Skeletal muscle satellite cell (primary cell): ENCODE data around the gene AAMP.
A peak's percentile ranks its signal among the peaks of the same experiment; 100 is the strongest.

Experiments used
- H3K27me3 ChIP-seq: 2 replicates; pipeline ENCODE4 v1.7.0; 2013; ENCODE audit warnings: low read length; ENCODE audit not compliant: control insufficient read depth, insufficient read depth
- H3K36me3 ChIP-seq: 2 replicates; pipeline ENCODE4 v1.7.0; 2013; ENCODE audit warnings: mild to moderate bottlenecking, control low read depth, low read length; ENCODE audit not compliant: insufficient read depth
- H3K4me1 ChIP-seq: 2 replicates; pipeline ENCODE4 v1.7.0; 2013; ENCODE audit warnings: low read length; ENCODE audit not compliant: control insufficient read depth, insufficient read depth
- H3K4me2 ChIP-seq: 2 replicates; pipeline ENCODE4 v1.7.0; 2013; ENCODE audit warnings: mild to moderate bottlenecking, low read length
- H3K4me3 ChIP-seq: 2 replicates; pipeline ENCODE4 v1.7.0; 2013; ENCODE audit warnings: low read length
- H3K9ac ChIP-seq: 2 replicates; pipeline ENCODE4 v1.7.0; 2013; ENCODE audit warnings: mild to moderate bottlenecking, low read depth, low read length, moderate library complexity
- H3K9me3 ChIP-seq: replicated peaks from 2 replicates; pipeline ENCODE4 v1.7.0; 2013; ENCODE audit warnings: mild to moderate bottlenecking, control low read depth, low read length

Gene AAMP

DNA sequence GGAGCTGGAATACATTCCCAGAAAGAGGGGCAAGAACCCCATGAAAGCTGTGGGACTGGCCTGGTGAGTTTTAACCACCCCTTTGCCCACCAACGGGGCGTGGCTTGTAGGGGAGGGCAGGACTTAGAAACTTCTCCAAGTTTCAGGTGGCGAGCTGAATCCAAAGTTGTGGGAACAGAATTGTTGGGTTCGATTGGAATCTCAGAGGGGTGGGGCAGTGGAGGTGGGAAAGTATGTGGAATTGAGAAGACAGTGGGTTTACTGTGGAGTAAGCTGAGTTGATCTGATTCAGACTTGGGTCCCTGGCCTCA, 1.5 kb upstream of the AAMP start:
- no peaks in the 10 kb centered on the region for H3K27me3 ChIP-seq
- peak overlapping the region; percentile 87 for H3K9ac ChIP-seq
- peak overlapping the region; percentile 91 for H3K4me3 ChIP-seq
- peak overlapping the region; percentile 86 for H3K4me2 ChIP-seq
- H3K4me1 ChIP-seq: peaks cover 27% of the 10 kb centered on the region
- no peaks in the 10 kb centered on the region for H3K9me3 ChIP-seq
- peaks cover 43% of the 10 kb centered on the region for H3K36me3 ChIP-seq

DNA sequence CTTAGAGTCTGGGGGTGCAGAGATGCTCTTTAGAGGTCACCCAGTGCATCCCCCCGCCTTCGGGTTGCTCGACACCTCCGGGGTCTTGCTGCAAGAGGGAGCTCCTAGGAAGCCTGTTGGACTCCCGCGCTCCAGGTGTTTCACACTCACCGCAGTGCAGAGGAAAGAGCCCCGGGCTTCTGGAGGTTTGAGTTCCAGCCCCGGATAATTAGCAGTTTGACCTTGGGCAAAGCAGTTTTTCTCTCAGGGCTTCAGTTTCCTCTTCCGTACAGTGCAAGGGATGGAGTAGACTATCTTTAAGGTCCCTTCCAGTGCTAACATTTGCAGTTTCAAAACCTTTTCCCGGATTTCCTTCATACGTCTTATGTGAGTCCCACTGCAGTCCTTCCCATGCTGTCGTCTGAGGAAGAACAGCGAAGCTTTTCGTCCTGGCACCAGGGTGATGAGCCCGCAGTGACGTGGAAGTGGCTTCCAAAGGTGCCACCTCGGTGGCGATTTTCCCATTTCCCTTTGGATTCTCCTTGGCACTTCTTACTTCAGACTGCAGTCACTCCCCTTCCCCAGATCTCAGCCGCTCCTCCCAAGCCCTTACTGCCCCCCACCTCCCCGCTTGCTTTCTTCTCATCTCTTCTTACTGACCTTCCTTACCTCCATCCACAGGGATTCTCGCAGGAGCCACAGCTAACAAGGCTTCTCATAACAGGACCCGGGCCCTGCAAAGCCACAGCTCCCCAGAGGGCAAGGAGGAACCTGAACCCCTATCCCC, 967 bp upstream of the AAMP start:
- peaks cover 27% of the 10 kb centered on the region for H3K4me1 ChIP-seq
- H3K27me3 ChIP-seq: no peaks in the 10 kb centered on the region
- peak overlapping the region; percentile 86 for H3K4me2 ChIP-seq
- peaks cover 43% of the 10 kb centered on the region for H3K36me3 ChIP-seq
- H3K4me3 ChIP-seq: peak overlapping the region; percentile 91
- H3K9ac ChIP-seq: peak overlapping the region; percentile 87
- H3K9me3 ChIP-seq: no peaks in the 10 kb centered on the region

GRCh38 chr2:218267259-218267658, 2.7 kb downstream of the AAMP start:
- H3K9ac ChIP-seq: no peak overlapping the region

DNA sequence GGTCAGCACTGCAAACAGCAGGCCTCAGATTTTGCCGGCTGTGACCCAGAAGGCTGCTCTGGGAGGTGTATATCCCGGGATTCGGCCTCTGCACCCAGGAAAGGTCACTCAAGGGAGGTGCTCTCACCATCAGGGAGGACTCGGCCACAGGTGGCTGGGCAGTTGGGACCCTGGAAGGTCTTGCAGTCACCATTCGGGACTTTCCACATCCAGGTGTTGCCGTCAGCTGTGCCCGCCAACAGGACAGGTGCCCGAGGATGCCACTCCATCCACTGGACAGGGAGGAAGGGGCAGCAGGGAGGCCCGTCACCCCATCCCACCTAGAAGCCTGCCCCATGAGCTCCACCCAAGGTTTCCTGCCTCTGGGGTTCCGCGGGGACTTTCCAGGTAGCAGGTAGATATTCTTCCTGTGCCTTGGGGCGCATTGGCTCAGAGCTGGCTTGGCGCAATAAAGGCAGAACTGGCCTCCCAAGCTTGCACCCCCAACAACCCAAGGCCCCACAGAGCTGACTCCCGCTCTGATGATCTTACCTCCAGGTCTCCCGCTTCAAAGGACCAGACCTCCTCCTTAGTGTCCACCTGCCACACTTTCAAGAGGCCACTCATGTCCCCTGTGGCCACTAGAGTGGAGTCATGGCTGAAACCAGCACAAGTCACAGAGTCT, 3.5 kb downstream of the AAMP start:
- H3K9me3 ChIP-seq: no peaks in the 10 kb centered on the region
- H3K4me3 ChIP-seq: no peak overlapping the region
- peaks cover 44% of the 10 kb centered on the region for H3K36me3 ChIP-seq
- H3K9ac ChIP-seq: no peak overlapping the region
- peaks cover 10% of the 10 kb centered on the region for H3K4me1 ChIP-seq
- no peaks in the 10 kb centered on the region for H3K27me3 ChIP-seq
- no peak overlapping the region for H3K4me2 ChIP-seq

More at GRCh38 chr2:218267259-218267658, 2.7 kb downstream of the AAMP start:
- peaks cover 19% of the 10 kb centered on the region for H3K4me1 ChIP-seq
- no peak overlapping the region for H3K4me3 ChIP-seq
- no peak overlapping the region for H3K4me2 ChIP-seq
- H3K27me3 ChIP-seq: no peaks in the 10 kb centered on the region
- H3K36me3 ChIP-seq: peaks cover 44% of the 10 kb centered on the region
- H3K9me3 ChIP-seq: no peaks in the 10 kb centered on the region

- no peak overlapping the region for H3K4me3 ChIP-seq
- H3K36me3 ChIP-seq: peaks cover 44% of the 10 kb centered on the region
- no peaks in the 10 kb centered on the region for H3K27me3 ChIP-seq
- no peak overlapping the region for H3K4me2 ChIP-seq
- H3K9ac ChIP-seq: no peak overlapping the region
- no peaks in the 10 kb centered on the region for H3K9me3 ChIP-seq
- peaks cover 9% of the 10 kb centered on the region for H3K4me1 ChIP-seq
These were observed 4.3 kb downstream of the AAMP start for GRCh38 chr2:218265626-218266025.

DNA sequence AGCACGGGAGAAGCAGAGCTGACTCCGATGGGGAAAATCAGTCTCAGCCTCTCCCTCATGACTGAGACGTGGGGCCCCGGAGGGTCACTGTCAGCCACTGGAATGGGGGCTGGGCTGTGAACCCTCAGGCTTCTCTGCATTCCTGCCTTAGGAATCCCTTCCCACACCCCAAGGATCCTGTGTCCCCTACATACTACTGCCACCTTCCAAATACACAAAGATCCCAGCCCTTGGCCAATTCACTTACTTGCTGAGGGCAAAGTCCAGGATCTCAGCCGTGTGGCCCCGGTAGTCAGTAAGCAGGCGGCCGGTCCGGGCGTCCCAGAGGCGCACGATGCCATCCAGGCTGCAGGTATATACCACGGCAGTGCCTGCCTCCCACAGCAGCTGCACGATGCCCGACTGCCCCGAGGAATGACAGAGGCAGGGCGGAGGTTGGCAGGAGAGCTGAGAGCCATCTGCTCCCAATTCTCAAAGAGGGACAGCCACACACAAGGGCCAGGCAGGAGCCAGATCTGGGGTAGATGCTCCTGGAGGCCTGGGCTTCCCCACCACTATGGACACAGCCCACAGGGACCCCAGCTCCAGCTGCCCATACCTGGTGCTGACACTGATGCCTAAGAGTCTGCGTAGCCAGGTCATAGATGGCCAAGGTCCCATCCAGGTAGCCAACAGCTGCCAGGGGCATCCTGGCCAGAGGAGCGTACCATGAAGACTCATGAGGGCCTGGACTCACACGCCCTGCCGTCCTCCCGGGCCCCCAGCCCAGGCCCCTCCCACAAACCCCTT, 5.0 kb downstream of the AAMP start:
- Histone ChIP-seq H3K4me1 (peaks cover 9% of the 10 kb centered on the region), H3K9me3 (no peaks in the 10 kb centered on the region), H3K9ac (no peak overlapping the region), H3K4me3 (no peak overlapping the region), H3K27me3 (no peaks in the 10 kb centered on the region), H3K4me2 (no peak overlapping the region), H3K36me3 (peaks cover 44% of the 10 kb centered on the region)

- H3K4me2 ChIP-seq: no peak overlapping the region
- peaks cover 40% of the 10 kb centered on the region for H3K36me3 ChIP-seq
- peaks cover 9% of the 10 kb centered on the region for H3K4me1 ChIP-seq
- H3K27me3 ChIP-seq: no peaks in the 10 kb centered on the region
- no peaks in the 10 kb centered on the region for H3K9me3 ChIP-seq
- no peak overlapping the region for H3K9ac ChIP-seq
- H3K4me3 ChIP-seq: no peak overlapping the region
These were observed 5.9 kb downstream of the AAMP start for GRCh38 chr2:218263817-218264641.

DNA sequence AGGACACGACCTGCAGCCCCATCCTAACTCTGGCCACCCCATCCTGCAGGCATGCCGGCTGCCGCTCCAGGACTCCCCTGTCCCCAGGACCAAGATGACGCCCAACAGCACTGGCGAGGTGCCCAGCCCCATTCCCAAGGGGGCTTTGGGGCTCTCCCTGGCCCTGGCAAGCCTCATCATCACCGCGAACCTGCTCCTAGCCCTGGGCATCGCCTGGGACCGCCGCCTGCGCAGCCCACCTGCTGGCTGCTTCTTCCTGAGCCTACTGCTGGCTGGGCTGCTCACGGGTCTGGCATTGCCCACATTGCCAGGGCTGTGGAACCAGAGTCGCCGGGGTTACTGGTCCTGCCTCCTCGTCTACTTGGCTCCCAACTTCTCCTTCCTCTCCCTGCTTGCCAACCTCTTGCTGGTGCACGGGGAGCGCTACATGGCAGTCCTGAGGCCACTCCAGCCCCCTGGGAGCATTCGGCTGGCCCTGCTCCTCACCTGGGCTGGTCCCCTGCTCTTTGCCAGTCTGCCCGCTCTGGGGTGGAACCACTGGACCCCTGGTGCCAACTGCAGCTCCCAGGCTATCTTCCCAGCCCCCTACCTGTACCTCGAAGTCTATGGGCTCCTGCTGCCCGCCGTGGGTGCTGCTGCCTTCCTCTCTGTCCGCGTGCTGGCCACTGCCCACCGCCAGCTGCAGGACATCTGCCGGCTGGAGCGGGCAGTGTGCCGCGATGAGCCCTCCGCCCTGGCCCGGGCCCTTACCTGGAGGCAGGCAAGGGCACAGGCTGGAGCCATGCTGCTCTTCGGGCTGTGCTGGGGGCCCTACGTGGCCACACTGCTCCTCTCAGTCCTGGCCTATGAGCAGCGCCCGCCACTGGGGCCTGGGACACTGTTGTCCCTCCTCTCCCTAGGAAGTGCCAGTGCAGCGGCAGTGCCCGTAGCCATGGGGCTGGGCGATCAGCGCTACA, 7.0 kb downstream of the AAMP start:
- Histone ChIP-seq H3K9ac (no peak overlapping the region), H3K36me3 (peaks cover 40% of the 10 kb centered on the region), H3K4me2 (no peak overlapping the region), H3K9me3 (no peaks in the 10 kb centered on the region), H3K4me1 (peaks cover 12% of the 10 kb centered on the region), H3K4me3 (no peak overlapping the region), H3K27me3 (no peaks in the 10 kb centered on the region)

DNA sequence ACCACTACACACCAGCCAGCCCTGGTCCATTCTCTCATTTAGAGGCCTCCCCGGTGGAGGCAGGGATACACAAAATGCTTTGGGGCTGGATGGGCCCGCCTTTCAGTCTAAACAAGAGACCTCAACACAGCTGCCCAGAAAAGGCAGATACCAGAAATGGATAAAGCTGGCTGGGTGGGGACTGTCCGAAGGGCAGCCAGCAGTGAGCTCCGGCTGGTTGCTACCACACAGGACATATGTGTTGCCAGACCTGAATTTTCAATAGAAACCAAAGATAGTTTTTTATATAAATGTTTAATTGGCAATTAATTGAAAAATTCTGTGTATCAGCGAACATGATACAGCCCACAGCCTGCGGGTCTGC, 7.7 kb downstream of the AAMP start:
- H3K36me3 ChIP-seq: peaks cover 41% of the 10 kb centered on the region
- H3K9ac ChIP-seq: no peak overlapping the region
- no peaks in the 10 kb centered on the region for H3K27me3 ChIP-seq
- no peak overlapping the region for H3K4me3 ChIP-seq
- H3K4me2 ChIP-seq: no peak overlapping the region
- no peaks in the 10 kb centered on the region for H3K9me3 ChIP-seq
- peaks cover 12% of the 10 kb centered on the region for H3K4me1 ChIP-seq

DNA sequence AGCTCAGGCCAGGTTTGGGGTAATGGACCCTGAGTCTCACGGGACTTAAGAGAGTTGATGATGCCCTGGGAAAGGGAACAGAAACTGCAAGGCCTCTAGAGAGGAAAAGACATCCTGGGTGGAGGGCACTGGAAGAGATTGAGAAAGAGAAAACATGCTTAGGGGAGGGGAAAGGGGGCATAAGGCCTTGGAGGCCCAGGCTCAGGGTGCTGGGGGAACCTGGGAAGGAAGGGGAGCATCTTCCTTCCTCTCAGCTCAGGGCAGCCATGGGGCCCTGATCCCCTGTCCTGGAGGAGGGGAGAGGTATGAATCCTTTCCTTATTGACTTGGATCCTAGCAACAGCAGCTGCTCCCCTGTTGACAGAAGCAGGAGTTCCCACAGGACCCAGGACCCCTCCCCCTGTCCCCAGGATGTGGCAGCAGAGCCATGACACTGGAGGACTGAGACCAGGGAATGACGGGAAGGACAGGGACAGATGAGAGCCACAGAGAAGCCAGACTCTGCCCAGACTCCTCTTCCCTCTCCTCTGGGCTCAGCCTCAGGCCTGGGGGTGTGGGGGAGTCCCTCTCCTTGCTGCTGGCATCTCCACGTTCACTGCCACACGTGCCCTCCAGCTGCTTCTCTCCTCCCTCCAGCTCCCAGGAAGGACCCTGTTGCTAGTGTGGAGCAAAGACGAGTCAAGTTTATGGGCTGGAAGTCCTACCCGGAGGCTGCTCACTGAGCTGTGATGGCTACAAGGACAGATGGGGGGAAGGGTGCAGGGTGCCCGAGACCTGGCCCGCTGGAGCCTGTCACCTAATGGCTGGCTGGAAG, 8.3 kb downstream of the AAMP start:
- peaks cover 12% of the 10 kb centered on the region for H3K4me1 ChIP-seq
- no peak overlapping the region for H3K4me2 ChIP-seq

More for the DNA sequence above, 8.3 kb downstream of the AAMP start:
- Histone ChIP-seq H3K36me3 (peaks cover 41% of the 10 kb centered on the region), H3K9ac (no peak overlapping the region), H3K27me3 (no peaks in the 10 kb centered on the region), H3K9me3 (no peaks in the 10 kb centered on the region), H3K4me3 (no peak overlapping the region)
